Mammary epithelial cell (primary cell): ENCODE results near the gene BTBD9.

ENCODE experiments used
- EZH2 ChIP-seq: IDR thresholded peaks from 2 replicates; pipeline ENCODE4 v1.6.1; 2012; ENCODE audit warnings: low read length, inconsistent platforms, borderline replicate concordance
- TF ChIP-seq, protein P1 (sequence below), 2 donors: IDR thresholded peaks in 1 of 2; conservative IDR thresholded peaks in 1 of 2; 2 replicates each; pipeline ENCODE4 v1.5.1; 2011 to 2012; ENCODE audit warnings: inconsistent platforms in 2 of 2, low read length in 2 of 2, mild to moderate bottlenecking in 2 of 2, control low read depth in 1 of 2, low read depth in 1 of 2; ENCODE audit not compliant: insufficient read depth in 1 of 2; ENCODE audit errors: extremely low read depth in 1 of 2

DNA sequence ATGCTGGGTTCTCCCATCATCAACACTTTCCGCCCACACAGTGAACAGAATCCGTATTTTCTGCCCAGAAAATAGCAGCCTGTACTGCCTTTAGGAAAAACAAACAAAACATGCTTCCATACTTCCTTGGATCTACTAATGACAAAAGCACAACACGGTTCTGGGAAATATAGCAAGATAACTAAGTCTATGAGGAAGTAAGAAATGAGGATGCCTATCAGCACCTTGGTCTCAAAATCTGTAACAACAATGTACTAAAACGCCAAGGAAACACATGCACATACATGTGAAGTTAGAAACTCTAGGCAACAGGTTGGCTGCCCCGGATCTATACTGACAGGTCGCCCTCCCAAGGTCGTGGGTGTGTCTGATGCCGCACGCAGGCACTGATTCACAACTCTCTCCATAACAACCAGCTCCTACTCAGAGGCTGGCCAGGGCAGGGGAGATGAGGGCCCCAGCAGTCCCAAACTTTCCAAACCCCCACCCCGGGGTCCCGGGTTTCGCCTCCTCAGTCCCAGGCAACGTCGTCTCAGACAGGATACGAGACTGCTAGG lies 710 bp downstream of the BTBD9 start:
- TF ChIP-seq, protein P1, sequence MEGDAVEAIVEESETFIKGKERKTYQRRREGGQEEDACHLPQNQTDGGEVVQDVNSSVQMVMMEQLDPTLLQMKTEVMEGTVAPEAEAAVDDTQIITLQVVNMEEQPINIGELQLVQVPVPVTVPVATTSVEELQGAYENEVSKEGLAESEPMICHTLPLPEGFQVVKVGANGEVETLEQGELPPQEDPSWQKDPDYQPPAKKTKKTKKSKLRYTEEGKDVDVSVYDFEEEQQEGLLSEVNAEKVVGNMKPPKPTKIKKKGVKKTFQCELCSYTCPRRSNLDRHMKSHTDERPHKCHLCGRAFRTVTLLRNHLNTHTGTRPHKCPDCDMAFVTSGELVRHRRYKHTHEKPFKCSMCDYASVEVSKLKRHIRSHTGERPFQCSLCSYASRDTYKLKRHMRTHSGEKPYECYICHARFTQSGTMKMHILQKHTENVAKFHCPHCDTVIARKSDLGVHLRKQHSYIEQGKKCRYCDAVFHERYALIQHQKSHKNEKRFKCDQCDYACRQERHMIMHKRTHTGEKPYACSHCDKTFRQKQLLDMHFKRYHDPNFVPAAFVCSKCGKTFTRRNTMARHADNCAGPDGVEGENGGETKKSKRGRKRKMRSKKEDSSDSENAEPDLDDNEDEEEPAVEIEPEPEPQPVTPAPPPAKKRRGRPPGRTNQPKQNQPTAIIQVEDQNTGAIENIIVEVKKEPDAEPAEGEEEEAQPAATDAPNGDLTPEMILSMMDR (conservative IDR thresholded peaks at IDR 0.05 in 1 of 2, IDR thresholded peaks at IDR 0.05 in 1 of 2; ENCODE audit: extremely low read depth in 1 of 2, insufficient read depth in 1 of 2, low read depth in 1 of 2, low read length in 2 of 2) = no peak
- TF ChIP-seq EZH2 = no peak
